Right hindlimb (tissue), 1 donor: Measurements from ENCODE around the gene GNPDA1.

Source experiments
- DNase-seq: peaks from one replicate; pipeline ENCODE4 v3.0.0-alpha.2; 2018

GNPDA1 gene

GRCh38 chr5:141951332-141951781 lies 61.5 kb downstream of the GNPDA1 start:
- no peak for DNase-seq
